Measurements from ENCODE around the gene TSEN34.

TSEN34 gene

DNA sequence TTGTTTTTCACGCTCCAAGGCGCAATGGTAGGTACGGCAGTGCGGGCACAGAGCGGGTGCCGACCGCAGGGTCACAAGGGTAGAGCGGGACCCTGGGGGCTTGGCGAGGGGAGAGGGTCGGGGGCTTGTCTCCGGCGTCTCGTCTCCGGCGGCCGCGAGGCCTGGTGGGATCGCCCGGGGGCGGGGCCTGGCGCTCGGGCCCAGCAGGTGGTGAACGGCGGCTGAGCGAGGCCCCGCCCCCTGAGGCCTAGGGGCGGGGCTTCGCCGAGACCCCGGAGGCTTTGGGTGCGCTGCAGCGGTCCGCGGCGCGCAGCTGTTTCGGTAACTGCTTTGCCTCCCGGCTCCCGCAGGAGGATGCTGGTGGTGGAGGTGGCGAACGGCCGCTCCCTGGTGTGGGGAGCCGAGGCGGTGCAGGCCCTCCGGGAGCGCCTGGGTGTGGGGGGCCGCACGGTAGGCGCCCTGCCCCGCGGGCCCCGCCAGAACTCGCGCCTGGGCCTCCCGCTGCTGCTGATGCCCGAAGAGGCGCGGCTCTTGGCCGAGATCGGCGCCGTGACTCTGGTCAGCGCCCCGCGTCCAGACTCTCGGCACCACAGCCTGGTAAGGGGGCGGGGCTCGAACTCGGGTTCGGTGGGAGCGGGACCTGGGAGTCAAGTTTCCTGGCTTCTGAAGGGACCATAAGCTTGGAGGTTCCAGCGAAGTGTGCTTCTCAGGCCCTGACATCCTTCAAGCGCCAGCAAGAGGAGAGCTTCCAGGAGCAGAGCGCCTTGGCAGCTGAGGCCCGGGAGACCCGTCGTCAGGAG lies at the start of gene TSEN34:
TSS of gene TSEN34 (plus strand) at position 298 of the 800 bp plus-strand sequence. CDS start at position 355, 57 bp downstream.
- peak; percentile 92 for DNase-seq

DNA sequence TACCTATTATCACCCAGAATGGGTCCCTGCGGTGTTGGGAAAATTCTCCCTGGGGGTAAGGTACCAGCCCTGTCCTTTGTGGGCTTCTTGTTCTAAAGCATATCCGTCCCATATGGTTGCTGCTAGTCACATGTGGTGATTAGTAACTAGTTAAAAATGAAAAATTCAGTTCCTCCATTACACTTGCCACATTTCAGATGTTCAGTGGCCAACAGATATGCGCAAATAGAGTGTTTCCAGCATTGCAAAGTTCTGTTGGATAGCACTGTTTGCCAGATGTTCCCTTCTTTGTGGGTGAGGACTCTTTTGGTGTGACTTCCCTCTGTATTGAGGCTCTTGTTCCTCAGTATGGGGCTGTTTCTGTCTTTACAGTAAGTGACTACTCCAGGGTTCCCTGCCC lies 49.8 kb upstream of the TSEN34 start:
- no peak for DNase-seq

DNA sequence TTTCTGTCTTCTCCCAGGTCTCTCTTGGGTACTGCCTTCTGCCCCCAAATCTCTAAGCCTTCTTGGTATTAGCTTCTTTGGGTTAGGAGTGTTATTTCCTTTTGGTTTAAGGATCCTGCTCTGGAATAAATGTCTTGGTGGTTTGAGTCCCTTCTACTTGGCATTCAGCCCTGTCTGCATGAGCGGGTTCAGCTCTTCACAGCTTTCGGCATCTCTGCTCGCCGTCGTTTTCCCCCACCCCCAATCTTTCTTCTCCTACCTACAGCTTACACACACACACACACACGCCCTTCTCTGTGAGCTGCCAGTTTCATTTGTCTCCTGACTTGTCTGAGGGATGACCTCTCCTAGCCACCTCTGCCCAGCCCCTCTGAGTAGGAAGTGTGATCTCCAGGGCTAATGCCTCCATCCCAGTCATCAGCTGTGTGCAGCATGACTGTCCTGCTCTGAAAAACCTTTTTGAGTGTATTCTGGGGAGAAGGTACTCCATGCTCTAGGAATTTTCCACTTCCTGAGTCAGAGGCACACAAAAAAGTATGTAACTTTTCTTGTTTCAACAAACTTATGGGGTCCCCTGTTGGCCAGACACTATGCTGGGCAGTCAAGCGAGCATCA lies 48.8 kb upstream of the TSEN34 start:
- no peak for DNase-seq

DNA sequence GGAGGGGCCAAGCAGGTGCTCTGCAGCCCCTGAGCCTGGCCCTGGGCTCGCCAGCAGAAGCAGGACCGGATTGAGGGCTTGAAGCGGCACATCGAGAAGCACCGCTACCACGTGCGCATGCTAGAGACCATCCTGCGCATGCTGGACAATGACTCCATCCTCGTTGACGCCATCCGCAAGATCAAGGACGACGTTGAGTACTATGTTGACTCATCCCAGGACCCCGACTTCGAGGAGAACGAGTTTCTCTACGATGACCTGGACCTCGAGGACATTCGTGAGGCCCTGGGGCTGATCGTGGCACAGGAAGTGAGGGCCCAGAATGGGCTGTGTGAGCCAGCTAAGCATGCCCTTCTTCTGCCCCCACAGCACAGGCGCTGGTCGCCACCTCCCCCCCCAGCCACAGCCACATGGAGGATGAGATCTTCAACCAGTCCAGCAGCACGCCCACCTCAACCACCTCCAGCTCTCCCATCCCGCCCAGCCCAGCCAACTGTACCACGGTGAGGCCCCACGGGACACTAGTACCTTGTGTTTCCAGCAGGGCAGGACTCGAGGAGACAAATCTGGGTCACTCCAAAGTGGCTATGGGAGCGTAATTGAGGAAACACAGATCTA lies 45.5 kb upstream of the TSEN34 start:
- DNase-seq, result no peak

DNA sequence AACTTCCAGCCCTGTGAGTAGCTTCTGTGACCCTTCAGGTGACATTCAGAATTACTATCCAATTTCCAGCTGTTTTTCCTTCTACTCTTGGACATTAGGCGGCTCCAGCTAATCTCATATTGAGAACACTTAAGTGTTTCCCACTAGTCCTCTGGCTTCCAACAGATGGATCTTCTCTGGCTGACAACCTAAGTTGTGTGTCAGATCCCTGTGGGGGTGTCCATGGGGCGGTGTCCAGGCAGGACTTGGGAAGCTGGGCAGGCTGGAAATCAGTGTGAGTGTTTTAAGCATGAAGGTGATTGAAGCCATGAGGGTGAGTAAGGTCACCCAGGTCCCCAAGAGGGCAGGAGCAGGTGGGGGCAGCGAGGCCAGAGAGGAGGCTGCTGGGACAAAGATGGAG lies 43.4 kb upstream of the TSEN34 start:
- DNase-seq, result no peak

DNA sequence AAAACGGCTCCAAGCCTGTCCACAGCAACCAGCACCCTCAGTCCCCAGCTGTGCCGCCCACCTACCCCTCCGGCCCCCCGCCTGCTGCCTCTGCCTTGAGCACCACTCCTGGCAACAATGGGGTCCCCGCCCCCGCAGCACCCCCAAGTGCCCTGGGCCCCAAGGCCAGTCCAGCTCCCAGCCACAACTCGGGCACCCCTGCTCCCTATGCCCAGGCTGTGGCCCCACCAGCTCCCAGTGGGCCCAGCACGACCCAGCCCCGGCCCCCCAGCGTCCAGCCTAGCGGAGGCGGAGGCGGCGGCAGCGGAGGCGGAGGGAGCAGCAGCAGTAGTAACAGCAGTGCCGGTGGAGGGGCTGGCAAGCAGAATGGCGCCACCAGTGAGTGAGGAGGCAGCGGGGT lies 43.0 kb upstream of the TSEN34 start:
- DNase-seq, result no peak

DNA sequence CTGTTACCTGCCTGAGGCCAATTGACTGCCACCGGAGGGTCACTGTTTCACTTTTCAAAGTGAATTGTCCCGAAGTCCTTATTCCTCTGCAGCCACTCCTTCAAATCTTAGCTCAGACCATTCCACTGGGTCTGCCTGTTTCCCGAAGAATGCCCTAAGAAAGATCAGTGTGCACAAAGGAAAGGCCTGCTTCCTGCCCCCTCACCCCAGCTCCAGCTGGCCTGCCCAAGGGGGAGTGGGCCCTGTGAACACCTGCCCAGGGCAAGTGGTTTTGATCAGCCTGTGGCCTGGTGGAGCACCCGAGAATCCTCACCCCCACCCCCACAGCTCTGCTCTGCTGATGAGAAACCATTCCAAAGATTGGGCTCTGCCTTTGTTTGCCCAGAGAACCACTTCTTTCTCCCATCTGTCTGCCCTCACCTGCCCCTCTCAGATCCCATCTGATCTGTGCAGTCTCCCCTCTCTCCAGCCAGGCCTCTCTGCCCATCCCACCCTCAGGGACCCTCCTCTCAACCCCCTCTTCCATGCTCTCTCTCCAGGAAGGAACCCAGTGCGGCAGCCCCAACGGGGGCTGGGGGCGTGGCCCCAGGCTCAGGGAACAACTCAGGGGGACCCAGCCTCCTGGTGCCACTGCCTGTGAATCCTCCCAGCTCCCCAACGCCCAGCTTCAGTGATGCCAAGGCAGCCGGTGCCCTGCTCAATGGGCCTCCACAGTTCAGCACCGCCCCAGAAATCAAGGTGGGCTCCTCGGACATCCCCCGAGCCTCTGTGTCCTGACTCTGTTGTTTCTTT lies 41.9 kb upstream of the TSEN34 start:
- no peak for DNase-seq

DNA sequence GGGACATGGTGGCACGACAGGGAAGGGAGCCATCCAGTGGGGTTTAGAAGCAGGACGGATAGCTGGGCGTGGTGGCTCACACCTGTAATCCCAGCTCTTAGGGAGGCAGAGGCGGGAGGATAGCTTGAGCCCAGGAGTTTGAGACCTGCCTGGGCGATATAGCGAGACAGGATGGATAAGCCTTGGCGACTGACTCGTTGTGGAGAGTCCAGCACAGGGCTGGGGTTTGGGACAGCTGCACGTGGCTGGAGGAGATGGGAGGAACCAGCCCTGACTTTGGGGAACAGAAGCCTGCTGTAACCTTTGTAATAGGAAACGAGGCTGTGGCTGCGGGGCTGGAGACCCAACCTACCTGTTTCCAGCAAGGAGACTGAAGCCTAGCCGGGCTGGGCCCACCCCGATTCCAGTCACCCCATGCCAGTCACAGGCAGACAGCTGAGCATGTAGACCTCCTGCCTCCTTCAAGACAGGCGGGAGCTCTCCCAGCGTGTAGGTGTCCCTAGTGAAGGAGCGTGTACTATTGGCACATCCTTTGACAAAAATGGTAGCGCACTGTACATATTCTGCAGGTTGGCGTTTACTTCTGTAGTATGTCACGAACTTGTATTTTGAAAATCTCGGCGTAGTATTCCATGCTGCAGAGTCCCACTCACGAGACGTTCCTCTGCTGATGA lies 39.6 kb upstream of the TSEN34 start:
- DNase-seq, result no peak

DNA sequence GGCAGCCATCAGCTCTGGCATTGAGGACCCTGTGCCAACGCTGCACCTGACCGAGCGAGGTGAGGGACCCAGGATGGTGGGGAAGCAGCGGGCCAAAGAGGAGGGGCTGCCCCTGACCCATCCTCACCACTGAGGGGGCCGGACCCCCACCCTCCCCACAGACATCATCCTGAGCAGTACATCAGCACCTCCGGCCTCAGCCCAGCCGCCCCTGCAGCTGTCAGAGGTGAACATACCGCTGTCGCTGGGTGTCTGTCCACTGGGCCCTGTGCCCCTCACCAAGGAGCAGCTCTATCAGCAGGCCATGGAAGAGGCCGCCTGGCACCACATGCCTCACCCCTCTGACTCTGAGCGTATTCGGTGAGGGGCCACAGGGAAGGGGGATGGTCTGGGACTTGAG lies 38.8 kb upstream of the TSEN34 start:
- no peak for DNase-seq

DNA sequence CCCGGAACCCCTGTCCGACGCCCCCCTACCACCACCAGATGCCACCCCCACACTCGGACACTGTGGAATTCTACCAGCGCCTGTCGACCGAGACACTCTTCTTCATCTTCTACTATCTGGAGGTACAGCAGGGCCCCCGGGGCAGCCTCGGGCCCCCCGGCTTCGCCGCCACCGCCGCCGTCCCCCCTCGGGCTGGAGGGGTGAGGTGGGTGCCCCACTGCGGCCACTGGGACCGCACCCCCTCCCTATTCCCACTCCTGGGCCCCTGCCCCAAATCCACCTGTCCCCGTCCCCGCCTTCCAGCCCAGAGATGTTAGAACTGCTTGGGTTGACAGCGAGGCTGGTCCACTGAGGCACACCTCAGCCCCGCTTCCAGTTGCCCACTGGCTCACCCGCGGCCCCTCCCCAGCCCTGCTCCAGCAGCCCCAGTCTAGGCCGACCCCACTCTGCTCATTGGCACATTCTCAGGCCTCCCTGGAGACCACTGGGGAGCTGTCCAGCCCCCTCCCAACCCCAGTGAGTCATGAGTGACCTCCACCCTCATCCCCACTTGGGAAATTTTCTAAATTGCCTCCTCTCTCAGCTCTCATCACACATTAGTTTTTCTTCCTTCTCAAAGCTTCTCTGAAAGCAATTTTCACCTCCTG lies 38.1 kb upstream of the TSEN34 start:
- DNase-seq, result no peak

DNA sequence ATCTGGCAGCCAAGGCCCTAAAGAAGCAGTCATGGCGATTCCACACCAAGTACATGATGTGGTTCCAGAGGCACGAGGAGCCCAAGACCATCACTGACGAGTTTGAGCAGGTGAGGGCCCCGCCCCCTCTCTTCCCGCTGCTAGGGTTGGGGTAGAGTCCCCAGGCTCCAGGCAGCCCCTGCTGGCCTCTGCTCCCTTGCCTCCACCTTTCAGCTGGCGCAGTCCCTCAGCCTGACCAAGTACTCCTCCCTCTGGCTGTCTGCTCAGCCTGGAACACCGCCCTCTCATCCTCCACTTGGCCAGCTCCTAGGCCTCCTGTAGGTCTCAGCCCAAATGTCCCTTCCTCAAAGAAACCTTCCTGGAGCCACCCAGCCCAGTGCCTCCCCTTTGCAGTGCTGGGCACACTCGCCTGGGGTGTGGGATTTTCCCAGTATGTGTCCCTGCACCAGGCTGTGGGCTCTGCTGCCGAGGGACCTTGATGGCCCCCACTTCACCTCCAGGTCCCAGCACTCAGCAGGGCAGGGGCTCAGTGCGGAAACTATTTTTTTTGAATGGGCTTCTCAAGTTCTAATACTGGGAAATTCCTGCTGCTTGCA lies 37.3 kb upstream of the TSEN34 start:
- no peak for DNase-seq

DNA sequence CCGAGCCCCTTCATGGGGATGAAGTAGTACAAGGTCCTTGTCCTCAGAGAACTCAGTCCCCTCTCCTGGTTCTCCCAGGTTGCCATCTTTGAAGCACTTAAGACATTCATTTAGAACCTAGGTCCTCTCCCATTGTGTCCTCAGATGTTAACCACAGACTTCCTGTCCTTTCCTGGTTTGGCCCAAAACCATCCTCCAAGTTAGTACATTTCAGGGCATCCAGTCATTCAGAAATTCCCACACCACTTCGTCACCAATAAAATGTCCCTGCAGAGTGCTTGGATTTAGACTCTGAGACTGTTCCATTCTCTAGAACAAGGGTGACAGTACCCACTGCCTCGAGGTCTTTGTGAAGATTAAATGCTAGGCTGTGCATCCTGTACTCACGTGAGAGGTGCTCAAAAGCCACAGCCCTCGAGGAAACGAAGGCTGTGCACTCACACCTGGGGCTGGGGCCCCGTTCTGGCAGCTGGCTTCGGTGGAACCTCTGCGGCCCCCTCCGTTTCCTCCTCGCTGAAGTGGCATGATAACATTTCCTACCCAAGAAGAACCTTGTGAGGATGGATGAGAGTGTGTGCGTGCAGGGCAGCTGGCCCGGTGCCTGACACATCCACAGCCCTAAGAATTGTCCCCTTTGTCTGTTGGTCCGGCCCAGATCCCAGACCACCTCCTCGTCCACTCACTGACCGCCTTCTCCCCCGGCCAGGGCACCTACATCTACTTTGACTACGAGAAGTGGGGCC lies 36.3 kb upstream of the TSEN34 start:
- peak; percentile 51 for DNase-seq

DNA sequence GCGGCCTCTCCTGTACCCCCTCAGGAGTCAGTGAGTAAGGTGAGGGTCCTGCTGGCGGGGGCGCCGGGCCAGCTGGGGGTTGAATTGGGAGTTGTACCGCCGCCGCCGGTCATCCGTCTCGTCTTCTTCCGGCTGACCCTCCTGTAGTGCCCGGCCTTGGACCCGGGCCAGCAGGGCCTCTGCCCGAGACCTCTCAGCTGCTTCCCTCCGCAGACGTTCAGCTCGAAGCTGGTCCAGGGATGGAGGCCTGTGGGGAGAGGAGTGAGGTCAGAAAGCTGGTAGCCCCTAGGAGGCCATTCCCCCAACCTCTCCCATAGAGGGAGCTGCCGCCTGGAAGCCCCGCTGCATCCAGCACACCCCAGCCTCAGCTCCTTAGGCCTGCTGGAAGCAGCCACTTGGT lies 35.4 kb upstream of the TSEN34 start:
- no peak for DNase-seq

DNA sequence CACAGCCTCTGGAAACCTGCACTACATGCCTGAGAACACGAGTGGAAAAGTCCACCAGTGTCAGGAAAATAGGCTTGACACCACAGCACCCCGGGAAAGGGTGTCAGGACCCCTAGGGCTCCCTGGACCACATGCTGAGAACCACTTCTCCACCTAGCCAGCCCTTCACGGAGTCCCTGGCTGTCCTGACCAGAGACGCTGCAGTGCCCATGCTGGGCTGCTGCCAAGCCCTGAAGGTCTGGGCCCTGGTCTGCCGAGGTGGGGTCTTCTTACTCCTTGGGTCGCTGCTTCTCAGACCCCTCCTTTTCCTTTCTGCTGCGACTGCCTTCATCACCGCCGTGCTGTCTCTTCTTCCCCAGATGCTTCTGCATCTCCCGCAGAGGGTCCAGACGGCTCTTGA lies 34.6 kb upstream of the TSEN34 start:
- no peak for DNase-seq

DNA sequence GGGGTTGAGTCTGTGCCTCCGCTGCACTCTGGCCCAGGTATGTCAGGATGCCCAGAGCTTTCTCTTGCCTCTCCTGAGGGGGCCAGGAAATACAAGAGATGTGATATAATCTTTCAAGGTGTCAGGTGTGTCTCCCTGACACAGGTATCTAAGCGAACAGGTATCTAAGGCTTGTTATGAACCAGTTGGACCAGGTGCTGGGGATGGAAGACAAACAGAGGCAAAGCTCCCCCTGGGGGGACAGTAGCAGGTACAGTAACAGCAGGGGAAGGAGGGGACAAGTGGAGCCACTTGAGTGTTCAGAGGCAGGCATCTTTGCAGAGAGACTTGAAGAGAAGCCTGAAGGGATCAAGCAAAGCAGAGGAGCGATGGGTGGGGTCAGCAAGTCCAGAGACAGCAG lies 34.2 kb upstream of the TSEN34 start:
- DNase-seq, result no peak

DNA sequence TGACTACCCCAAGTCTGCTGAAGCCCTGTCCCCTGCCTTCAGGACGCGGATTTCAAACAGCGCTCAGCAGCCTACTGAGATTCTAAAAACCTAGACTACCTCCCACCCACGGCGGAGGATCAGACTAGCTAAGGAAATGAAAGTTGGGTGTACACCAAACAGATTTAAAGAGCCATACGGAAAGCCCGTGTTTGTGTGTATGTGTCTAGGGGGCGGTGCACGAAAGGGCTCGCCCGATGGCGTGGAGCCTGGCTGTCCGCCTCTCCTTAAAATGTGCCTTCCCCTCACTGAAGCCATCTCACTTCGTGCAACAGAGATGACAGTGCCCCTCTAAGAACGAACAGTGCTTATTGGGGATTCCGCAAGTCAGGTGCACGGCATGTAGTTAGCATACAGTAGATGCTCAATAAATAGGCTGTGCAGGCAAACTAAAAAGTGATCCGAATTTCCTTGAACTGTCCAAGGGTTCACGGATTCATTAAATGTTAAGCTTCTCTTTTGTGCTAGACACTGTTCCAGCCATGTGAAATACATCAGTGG lies 32.2 kb upstream of the TSEN34 start:
- DNase-seq, result peak; percentile 23

DNA sequence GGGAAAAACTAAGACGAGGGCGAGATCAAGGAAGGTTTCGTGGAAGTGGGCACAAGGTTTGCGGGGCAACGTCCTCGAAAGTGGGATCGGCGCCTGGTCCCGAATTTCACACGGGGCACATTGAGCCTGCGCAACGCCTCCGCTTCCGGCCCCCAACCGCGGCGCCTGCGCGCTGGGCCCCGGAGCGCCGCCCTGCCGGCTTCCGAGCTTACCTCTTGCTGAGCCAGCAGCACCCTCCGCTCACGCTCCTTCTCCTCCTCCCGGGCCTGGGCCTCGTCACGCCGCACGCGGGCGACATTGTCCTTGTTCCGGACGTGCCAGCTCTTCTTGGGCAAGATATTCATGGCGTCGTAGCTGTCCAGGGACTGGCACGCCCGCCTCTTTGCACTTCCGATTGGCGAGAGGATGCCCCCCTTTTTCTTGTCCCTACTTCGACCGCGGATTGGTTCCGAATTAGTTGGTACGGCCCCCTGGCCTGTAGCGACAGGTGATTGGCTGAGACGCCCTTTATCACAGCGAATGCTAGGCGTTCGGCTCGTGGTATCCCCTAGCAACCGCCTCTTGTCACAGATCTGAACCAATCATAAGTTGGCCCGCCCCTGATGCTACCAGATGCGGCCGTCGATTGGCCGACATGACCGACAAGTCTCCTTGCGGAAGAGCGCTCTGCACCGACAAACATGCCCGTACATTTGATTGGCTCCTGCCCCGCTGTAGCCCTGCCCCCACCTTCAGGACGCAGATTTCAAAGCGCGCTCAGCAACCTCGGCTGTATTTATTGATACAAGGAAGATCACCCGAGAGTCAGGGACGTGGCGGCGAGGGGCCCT lies 31.5 kb upstream of the TSEN34 start, which contains the start of gene LENG1:
TSS of gene LENG1 (minus strand) at position 370 of the 830 bp plus-strand sequence. CDS start at position 344, 26 bp downstream.
- peak; percentile 99 for DNase-seq

DNA sequence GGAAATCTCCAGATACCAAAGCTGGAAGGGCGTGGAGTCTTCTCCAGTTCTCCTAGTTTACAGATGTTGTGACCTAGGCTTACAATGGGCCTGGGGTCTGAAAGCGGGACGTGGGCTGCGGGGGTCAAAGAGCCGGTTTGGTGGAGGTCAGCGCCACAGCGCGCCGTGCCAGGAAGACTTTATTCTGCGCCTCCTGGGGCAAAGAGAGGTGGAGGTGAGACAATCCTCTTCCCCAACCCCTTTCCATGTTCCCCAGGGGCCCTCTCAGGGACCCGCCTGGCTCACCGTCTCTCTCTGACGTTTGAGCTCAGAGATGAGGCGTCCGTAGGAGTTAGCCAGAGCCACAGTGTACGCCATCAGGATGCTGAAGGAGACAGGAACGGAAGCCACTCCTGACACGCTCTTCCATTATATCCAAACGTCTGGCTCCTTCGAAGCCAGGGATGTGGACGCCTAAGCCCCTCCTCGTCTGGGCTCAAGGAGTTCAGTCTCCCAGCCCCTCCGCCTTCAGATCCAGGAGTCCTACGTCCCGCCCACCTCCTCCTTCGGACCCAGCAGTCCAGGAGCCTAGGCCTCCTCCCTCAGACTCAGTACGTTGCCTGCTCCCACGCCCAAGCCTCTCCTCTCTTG lies 30.8 kb upstream of the TSEN34 start:
- DNase-seq, result no peak

DNA sequence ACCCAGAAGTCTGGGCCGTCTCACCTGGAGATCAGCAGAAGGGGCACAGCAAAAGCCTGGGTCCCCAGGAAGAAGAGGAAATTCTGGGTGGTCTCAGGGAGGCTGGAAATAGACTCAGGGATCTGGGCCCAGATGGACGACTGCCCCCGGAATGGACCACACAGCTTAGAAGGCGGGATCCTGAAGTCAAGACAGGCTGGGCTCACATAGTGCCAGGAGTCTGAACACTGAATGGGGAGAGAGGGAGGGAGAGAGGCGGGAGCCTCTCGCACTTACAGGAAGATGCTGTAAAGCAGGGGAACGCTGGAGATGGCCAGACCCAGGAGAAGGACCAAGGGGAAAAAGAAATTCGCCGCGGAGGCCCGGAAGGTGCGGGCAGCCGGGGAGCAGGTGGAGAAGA lies 30.3 kb upstream of the TSEN34 start:
- DNase-seq, result no peak
